ENCODE measurements around the gene KAT8.

Gene KAT8

GRCh38 chr16:31087971-31088370, 29.5 kb upstream of the KAT8 start:
- Histone ChIP-seq H3K9me3 (ENCODE audit: control insufficient read depth, insufficient read depth, low read depth, low read length) (no peaks in the 10 kb centered on the region), H3K4me1 (ENCODE audit: control insufficient read depth, insufficient read depth, low read length) (peaks cover 3% of the 10 kb centered on the region; the same call in 1 of the 2 replicates), H3K4me3 (ENCODE audit: low read depth, low read length) (no peak overlapping the region), H3K36me3 (ENCODE audit: control insufficient read depth in 2 of 2, insufficient read depth in 1 of 2, low read length in 2 of 2) (peaks cover 0 to 52% of the 10 kb centered on the region in 2 experiments; a peak in 2 of 3 replicates), H3K27ac (ENCODE audit: extremely low read depth, low read depth, low read length) (no peak overlapping the region)
- ChIA-PET CTCF (no interaction called here), POLR2A (interaction anchor here (1.2 kb wide), 1 partner anchor 29 kb away, joined by 4 read pairs; the partner anchor contains the start of gene KAT8)
- TF ChIP-seq KLF17 (tag by site-specific recombination; IDR thresholded peaks at IDR 0.05) = peak; percentile 64
- TF ChIP-seq ZNF214 (tag by site-specific recombination; IDR thresholded peaks at IDR 0.05; ENCODE audit: borderline replicate concordance) = no peak

GRCh38 chr16:31088459-31089183, 28.8 kb upstream of the KAT8 start, which contains the start of gene PRSS53:
PRSS53 (minus strand) TSS chr16:31088943; CDS start chr16:31088809, 134 bp downstream.
- H3K36me3 ChIP-seq (ENCODE audit: control insufficient read depth in 2 of 2, insufficient read depth in 1 of 2, low read length in 2 of 2) = peaks cover 0 to 46% of the 10 kb centered on the region in 2 experiments; a peak in 2 of 3 replicates
- no peak within 1 kb of the TSS for H3K4me3 ChIP-seq (ENCODE audit: low read depth, low read length)
- peaks cover 3% of the 10 kb centered on the region; the same call in 1 of the 2 replicates for H3K4me1 ChIP-seq (ENCODE audit: control insufficient read depth, insufficient read depth, low read length)
- H3K9me3 ChIP-seq (ENCODE audit: control insufficient read depth, insufficient read depth, low read depth, low read length) = no peaks in the 10 kb centered on the region
- no peak within 1 kb of the TSS for H3K27ac ChIP-seq (ENCODE audit: extremely low read depth, low read depth, low read length)
- CTCF ChIA-PET = no interaction called here
- POLR2A ChIA-PET = interaction anchor here (0.8 to 1.2 kb wide), 2 partner anchors 11 to 29 kb away, joined by 3 to 4 read pairs; partner anchors contain the start of gene KAT8
- TF ChIP-seq GLIS1 (tag by site-specific recombination; IDR thresholded peaks at IDR 0.05) (peak; percentile 57), ZNF585B (tag by site-specific recombination; IDR thresholded peaks at IDR 0.05) (no peak), GLIS2 (tag by site-specific recombination; IDR thresholded peaks at IDR 0.05) (peak; percentile 43; the same call in 1 of the 2 replicates), ZNF768 (tag by site-specific recombination; IDR thresholded peaks at IDR 0.05) (peak; percentile 88; the same call in 1 of the 2 replicates)

- H3K36me3 ChIP-seq (ENCODE audit: control insufficient read depth in 2 of 2, insufficient read depth in 1 of 2, low read length in 2 of 2) = peaks cover 0 to 45% of the 10 kb centered on the region in 2 experiments; a peak in 2 of 3 replicates
- ChIA-PET POLR2A (interaction anchor here (0.8 to 1.2 kb wide), 2 partner anchors 12 to 28 kb away, joined by 3 to 4 read pairs; partner anchors contain the start of gene KAT8), CTCF (no interaction called here)
- no peak overlapping the region for H3K4me3 ChIP-seq (ENCODE audit: low read depth, low read length)
- TF ChIP-seq ZBTB8A (tag by site-specific recombination; IDR thresholded peaks at IDR 0.05) (no peak), KLF7 (tag by site-specific recombination; IDR thresholded peaks at IDR 0.05; ENCODE audit: borderline replicate concordance) (no peak), ZNF341 (tag by site-specific recombination; IDR thresholded peaks at IDR 0.05; ENCODE audit: low read depth) (no peak), ZNF239 (tag by site-specific recombination; IDR thresholded peaks at IDR 0.05) (no peak), ZNF529 (tag by site-specific recombination; IDR thresholded peaks at IDR 0.05; ENCODE audit: insufficient replicate concordance) (no peak), PRDM1 (tag by site-specific recombination; IDR thresholded peaks at IDR 0.05) (no peak), ZNF792 (tag by site-specific recombination; IDR thresholded peaks at IDR 0.05) (no peak), ZNF544 (tag by site-specific recombination; IDR thresholded peaks at IDR 0.05) (no peak), ZNF785 (tag by site-specific recombination; IDR thresholded peaks at IDR 0.05) (no peak), ZNF248 (tag by site-specific recombination; IDR thresholded peaks at IDR 0.05) (no peak), KLF1 (tag by site-specific recombination; IDR thresholded peaks at IDR 0.05) (no peak), ZNF175 (tag by site-specific recombination; IDR thresholded peaks at IDR 0.05) (no peak), ZNF76 (tag by site-specific recombination; IDR thresholded peaks at IDR 0.05; ENCODE audit: borderline replicate concordance, low read depth) (no peak), ZNF302 (tag by site-specific recombination; IDR thresholded peaks at IDR 0.05; ENCODE audit: low read depth) (no peak), ZNF202 (tag by site-specific recombination; IDR thresholded peaks at IDR 0.05; ENCODE audit: borderline replicate concordance) (no peak)
- TF ChIP-seq, protein P1, sequence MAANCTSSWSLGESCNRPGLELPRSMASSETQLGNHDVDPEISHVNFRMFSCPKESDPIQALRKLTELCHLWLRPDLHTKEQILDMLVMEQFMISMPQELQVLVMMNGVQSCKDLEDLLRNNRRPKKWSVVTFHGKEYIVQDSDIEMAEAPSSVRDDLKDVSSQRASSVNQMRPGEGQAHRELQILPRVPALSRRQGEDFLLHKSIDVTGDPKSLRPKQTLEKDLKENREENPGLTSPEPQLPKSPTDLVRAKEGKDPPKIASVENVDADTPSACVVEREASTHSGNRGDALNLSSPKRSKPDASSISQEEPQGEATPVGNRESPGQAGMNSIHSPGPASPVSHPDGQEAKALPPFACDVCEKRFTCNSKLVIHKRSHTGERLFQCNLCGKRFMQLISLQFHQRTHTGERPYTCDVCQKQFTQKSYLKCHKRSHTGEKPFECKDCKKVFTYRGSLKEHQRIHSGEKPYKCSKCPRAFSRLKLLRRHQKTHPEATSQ (tag by site-specific recombination; IDR thresholded peaks at IDR 0.05) = no peak
- no peaks in the 10 kb centered on the region for H3K9me3 ChIP-seq (ENCODE audit: control insufficient read depth, insufficient read depth, low read depth, low read length)
- no peak overlapping the region for H3K27ac ChIP-seq (ENCODE audit: extremely low read depth, low read depth, low read length)
- peaks cover 3% of the 10 kb centered on the region; the same call in 1 of the 2 replicates for H3K4me1 ChIP-seq (ENCODE audit: control insufficient read depth, insufficient read depth, low read length)
These were observed 28.3 kb upstream of the KAT8 start for GRCh38 chr16:31089199-31089598.

All from HEK293 (cell line).